ENCODE results near the gene LRP2BP.

The LRP2BP gene

GRCh38 chr4:185395238-185395955 lies at the start of gene LRP2BP:
Gene LRP2BP (minus strand): TSS chr4:185395924. CDS start chr4:185378186, 17,738 bp downstream.
- no peak for DNase-seq (ENCODE audit: low read depth)

- DNase-seq (ENCODE audit: low read depth) = no peak
These were observed 49.5 kb upstream of the LRP2BP start for GRCh38 chr4:185445209-185445608.

GRCh38 chr4:185441479-185441878 lies 45.8 kb upstream of the LRP2BP start:
- DNase-seq (ENCODE audit: low read depth) = no peak

- no peak for DNase-seq (ENCODE audit: low read depth)
These were observed 42.1 kb upstream of the LRP2BP start for GRCh38 chr4:185437809-185438208.

GRCh38 chr4:185435466-185435865 lies 39.7 kb upstream of the LRP2BP start:
- no peak for DNase-seq (ENCODE audit: low read depth)

- DNase-seq (ENCODE audit: low read depth) = no peak
These were observed 33.9 kb upstream of the LRP2BP start for GRCh38 chr4:185429660-185430059.

GRCh38 chr4:185426960-185427688 lies 31.4 kb upstream of the LRP2BP start:
- DNase-seq (ENCODE audit: low read depth) = no peak

GRCh38 chr4:185425647-185426352 lies 30.1 kb upstream of the LRP2BP start, which contains the start of gene UFSP2:
Gene UFSP2 (minus strand): TSS chr4:185425964. CDS start chr4:185425868, 96 bp downstream.
- peak; percentile 85 for DNase-seq (ENCODE audit: low read depth)

GRCh38 chr4:185424905-185425646 lies 29.4 kb upstream of the LRP2BP start:
- DNase-seq (ENCODE audit: low read depth) = no peak

- DNase-seq (ENCODE audit: low read depth) = no peak
These were observed 25.8 kb upstream of the LRP2BP start for GRCh38 chr4:185421366-185422124.

- DNase-seq (ENCODE audit: low read depth) = no peak
These were observed 21.2 kb upstream of the LRP2BP start for GRCh38 chr4:185416955-185417354.

- DNase-seq (ENCODE audit: low read depth) = no peak
These were observed 16.7 kb upstream of the LRP2BP start for GRCh38 chr4:185412412-185412811.

GRCh38 chr4:185411849-185412248 lies 16.1 kb upstream of the LRP2BP start:
- DNase-seq (ENCODE audit: low read depth) = no peak

- DNase-seq (ENCODE audit: low read depth) = no peak
These were observed 12.7 kb upstream of the LRP2BP start for GRCh38 chr4:185408432-185408831.

- no peak for DNase-seq (ENCODE audit: low read depth)
These were observed 9.7 kb upstream of the LRP2BP start for GRCh38 chr4:185405296-185405999.

- no peak for DNase-seq (ENCODE audit: low read depth)
These were observed 8.3 kb upstream of the LRP2BP start for GRCh38 chr4:185404031-185404430.

- DNase-seq (ENCODE audit: low read depth) = no peak
These were observed 3.7 kb upstream of the LRP2BP start for GRCh38 chr4:185399466-185399865.

GRCh38 chr4:185398618-185399017 lies 2.9 kb upstream of the LRP2BP start:
- DNase-seq (ENCODE audit: low read depth) = no peak

- no peak for DNase-seq (ENCODE audit: low read depth)
These were observed 1.1 kb upstream of the LRP2BP start, which contains the start of gene ANKRD37 for GRCh38 chr4:185396724-185397385. Gene ANKRD37 (plus strand): TSS chr4:185396841. CDS start chr4:185396924, 83 bp downstream.

All from activated T-helper 9 cell treated with anti-CD3 and anti-CD28 coated beads, Interleukin-2, amount 50 U/mL, for 16 hours (primary cell).